ENCODE results near the gene C1QTNF9. TPM values are rescaled to one million over a fixed set of nuclear protein-coding genes. Genes with fewer than 3 reads are reported as not detected.

Gene C1QTNF9
- total RNA-seq, 4 donors from 2014 or later: 0.34 to 2.0 (median 1.9) TPM; not detected in 1

- TF ChIP-seq, protein P1, sequence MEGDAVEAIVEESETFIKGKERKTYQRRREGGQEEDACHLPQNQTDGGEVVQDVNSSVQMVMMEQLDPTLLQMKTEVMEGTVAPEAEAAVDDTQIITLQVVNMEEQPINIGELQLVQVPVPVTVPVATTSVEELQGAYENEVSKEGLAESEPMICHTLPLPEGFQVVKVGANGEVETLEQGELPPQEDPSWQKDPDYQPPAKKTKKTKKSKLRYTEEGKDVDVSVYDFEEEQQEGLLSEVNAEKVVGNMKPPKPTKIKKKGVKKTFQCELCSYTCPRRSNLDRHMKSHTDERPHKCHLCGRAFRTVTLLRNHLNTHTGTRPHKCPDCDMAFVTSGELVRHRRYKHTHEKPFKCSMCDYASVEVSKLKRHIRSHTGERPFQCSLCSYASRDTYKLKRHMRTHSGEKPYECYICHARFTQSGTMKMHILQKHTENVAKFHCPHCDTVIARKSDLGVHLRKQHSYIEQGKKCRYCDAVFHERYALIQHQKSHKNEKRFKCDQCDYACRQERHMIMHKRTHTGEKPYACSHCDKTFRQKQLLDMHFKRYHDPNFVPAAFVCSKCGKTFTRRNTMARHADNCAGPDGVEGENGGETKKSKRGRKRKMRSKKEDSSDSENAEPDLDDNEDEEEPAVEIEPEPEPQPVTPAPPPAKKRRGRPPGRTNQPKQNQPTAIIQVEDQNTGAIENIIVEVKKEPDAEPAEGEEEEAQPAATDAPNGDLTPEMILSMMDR (IDR thresholded peaks at IDR 0.05; ENCODE audit: low read depth): no peak
Measured at GRCh38 chr13:24355103-24355502, 45.7 kb downstream of the C1QTNF9 start.

- TF ChIP-seq, protein P1 (IDR thresholded peaks at IDR 0.05; ENCODE audit: low read depth): no peak
Measured at GRCh38 chr13:24356270-24356669, 46.9 kb downstream of the C1QTNF9 start.

- TF ChIP-seq, protein P1 (IDR thresholded peaks at IDR 0.05; ENCODE audit: low read depth): no peak
Measured at GRCh38 chr13:24356837-24357236, 47.5 kb downstream of the C1QTNF9 start.

- TF ChIP-seq, protein P1 (IDR thresholded peaks at IDR 0.05; ENCODE audit: low read depth): no peak
Measured at GRCh38 chr13:24357756-24358155, 48.4 kb downstream of the C1QTNF9 start.

GRCh38 chr13:24360106-24360505, 50.7 kb downstream of the C1QTNF9 start:
- TF ChIP-seq, protein P1 (IDR thresholded peaks at IDR 0.05; ENCODE audit: low read depth): no peak

DNA sequence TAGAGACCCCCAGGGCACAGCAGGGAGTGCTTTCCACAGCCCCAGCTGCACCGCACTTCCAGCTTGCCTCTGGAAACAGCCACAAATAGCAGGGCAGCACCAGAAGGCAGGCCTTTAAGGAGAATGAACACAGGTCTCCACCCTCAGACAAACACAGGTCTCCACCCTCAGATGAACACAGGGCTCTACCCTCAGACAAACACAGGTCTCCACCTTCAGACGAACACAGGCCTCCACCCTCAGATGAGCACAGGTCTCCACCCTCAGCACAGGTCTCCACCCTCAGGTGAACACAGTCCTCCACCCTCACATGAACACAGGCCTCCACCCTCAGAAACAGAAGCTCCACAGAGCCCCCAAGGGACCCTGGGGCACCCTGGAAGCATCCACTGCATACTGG, 51.7 kb downstream of the C1QTNF9 start:
- TF ChIP-seq, protein P1 (IDR thresholded peaks at IDR 0.05; ENCODE audit: low read depth): no peak

GRCh38 chr13:24361852-24362366, 52.5 kb downstream of the C1QTNF9 start:
- TF ChIP-seq, protein P1 (IDR thresholded peaks at IDR 0.05; ENCODE audit: low read depth): no peak
